Measurements from ENCODE around the gene OR2J2.

GRCh38 chr6:29141606-29142005, 29.1 kb upstream of the OR2J2 start:
- TF ChIP-seq, protein P1, sequence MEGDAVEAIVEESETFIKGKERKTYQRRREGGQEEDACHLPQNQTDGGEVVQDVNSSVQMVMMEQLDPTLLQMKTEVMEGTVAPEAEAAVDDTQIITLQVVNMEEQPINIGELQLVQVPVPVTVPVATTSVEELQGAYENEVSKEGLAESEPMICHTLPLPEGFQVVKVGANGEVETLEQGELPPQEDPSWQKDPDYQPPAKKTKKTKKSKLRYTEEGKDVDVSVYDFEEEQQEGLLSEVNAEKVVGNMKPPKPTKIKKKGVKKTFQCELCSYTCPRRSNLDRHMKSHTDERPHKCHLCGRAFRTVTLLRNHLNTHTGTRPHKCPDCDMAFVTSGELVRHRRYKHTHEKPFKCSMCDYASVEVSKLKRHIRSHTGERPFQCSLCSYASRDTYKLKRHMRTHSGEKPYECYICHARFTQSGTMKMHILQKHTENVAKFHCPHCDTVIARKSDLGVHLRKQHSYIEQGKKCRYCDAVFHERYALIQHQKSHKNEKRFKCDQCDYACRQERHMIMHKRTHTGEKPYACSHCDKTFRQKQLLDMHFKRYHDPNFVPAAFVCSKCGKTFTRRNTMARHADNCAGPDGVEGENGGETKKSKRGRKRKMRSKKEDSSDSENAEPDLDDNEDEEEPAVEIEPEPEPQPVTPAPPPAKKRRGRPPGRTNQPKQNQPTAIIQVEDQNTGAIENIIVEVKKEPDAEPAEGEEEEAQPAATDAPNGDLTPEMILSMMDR (conservative IDR thresholded peaks at IDR 0.05; ENCODE audit: low read depth, low read length): no peak
- TF ChIP-seq POLR2A (IDR thresholded peaks at IDR 0.05; ENCODE audit: low read depth, low read length): no peak
- TF ChIP-seq MXI1 (IDR thresholded peaks at IDR 0.05; ENCODE audit: borderline replicate concordance, low read depth, low read length): no peak
- TF ChIP-seq, protein P2, sequence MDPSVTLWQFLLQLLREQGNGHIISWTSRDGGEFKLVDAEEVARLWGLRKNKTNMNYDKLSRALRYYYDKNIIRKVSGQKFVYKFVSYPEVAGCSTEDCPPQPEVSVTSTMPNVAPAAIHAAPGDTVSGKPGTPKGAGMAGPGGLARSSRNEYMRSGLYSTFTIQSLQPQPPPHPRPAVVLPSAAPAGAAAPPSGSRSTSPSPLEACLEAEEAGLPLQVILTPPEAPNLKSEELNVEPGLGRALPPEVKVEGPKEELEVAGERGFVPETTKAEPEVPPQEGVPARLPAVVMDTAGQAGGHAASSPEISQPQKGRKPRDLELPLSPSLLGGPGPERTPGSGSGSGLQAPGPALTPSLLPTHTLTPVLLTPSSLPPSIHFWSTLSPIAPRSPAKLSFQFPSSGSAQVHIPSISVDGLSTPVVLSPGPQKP (IDR thresholded peaks at IDR 0.05; ENCODE audit: borderline replicate concordance, low read depth, low read length): no peak
- no peak for TF ChIP-seq RAD21 (IDR thresholded peaks at IDR 0.05; ENCODE audit: low read length)
- TF ChIP-seq FOS (IDR thresholded peaks at IDR 0.05; ENCODE audit: low read depth, low read length): no peak
- TF ChIP-seq RCOR1 (IDR thresholded peaks at IDR 0.05; ENCODE audit: insufficient replicate concordance, low read length): no peak
- TF ChIP-seq CEBPB (IDR thresholded peaks at IDR 0.05; ENCODE audit: low read depth, low read length): no peak
- no peak for TF ChIP-seq MAZ (IDR thresholded peaks at IDR 0.05; ENCODE audit: borderline replicate concordance, low read depth, low read length)
- TF ChIP-seq CHD1 (IDR thresholded peaks at IDR 0.05; ENCODE audit: low read depth, low read length): no peak
- TF ChIP-seq MAFK (IDR thresholded peaks at IDR 0.05; ENCODE audit: low read depth, low read length): no peak

Data from IMR-90 (cell line).